Small intestine (tissue), 7 donors: ENCODE measurements around the gene ZNF302. TPM values are rescaled to one million over a fixed set of nuclear protein-coding genes. Genes with fewer than 3 reads are reported as not detected.
"Not testable (repeated sequence)": the region's sequence is repeated elsewhere in the genome, so short reads cannot be mapped to it uniquely, and the experiment has no call there.

Experiments used
- DNase-seq, 2 donors: peaks; one replicate each; pipeline versions ENCODE4 v3.0.0 to v3.0.0-alpha.2; 2013
- FAIRE-seq: peaks from 2 replicates; lab custom pipeline; 2012; peaks lifted over from hg19 to GRCh38; lab: Jason Lieb, UNC
- H3K27ac ChIP-seq, 3 donors: one replicate each; pipeline ENCODE4 v1.5.1; 2013; ENCODE audit warnings: low read length in 2 of 3, mild to moderate bottlenecking in 2 of 3, control low read depth in 1 of 3, inconsistent platforms in 1 of 3, low read depth in 1 of 3, moderate library complexity in 1 of 3
- H3K27me3 ChIP-seq, 3 donors: one replicate each; pipeline ENCODE4 v1.6.1; 2013; ENCODE audit warnings: low read length in 3 of 3, inconsistent platforms in 1 of 3; ENCODE audit not compliant: control insufficient read depth in 3 of 3, insufficient read depth in 3 of 3
- H3K36me3 ChIP-seq, 3 donors: one replicate each; pipeline ENCODE4 v1.6.1; 2013; ENCODE audit warnings: low read length in 3 of 3, inconsistent platforms in 1 of 3, low read depth in 1 of 3, mild to moderate bottlenecking in 1 of 3, moderate library complexity in 1 of 3; ENCODE audit not compliant: control insufficient read depth in 3 of 3, insufficient read depth in 2 of 3
- H3K4me1 ChIP-seq, 3 donors: one replicate each; pipeline ENCODE4 v1.6.1; 2013; ENCODE audit warnings: low read length in 2 of 3, inconsistent platforms in 1 of 3, low read depth in 1 of 3, mild to moderate bottlenecking in 1 of 3, moderate library complexity in 1 of 3; ENCODE audit not compliant: control insufficient read depth in 3 of 3, insufficient read depth in 2 of 3
- H3K4me3 ChIP-seq, 3 donors: one replicate each; pipeline ENCODE4 v1.5.1; 2013; ENCODE audit warnings: low read length in 3 of 3, control low read depth in 1 of 3, inconsistent platforms in 1 of 3, low read depth in 1 of 3, mild to moderate bottlenecking in 1 of 3, moderate library complexity in 1 of 3
- H3K9me3 ChIP-seq, 2 donors: one replicate each; pipeline ENCODE4 v1.6.1; 2013; ENCODE audit warnings: low read depth in 1 of 2, low read length in 1 of 2; ENCODE audit not compliant: control insufficient read depth in 2 of 2, insufficient read depth in 1 of 2
- WGBS, 3 donors: extraction: QIAGEN DNeasy Blood & Tissue Kit; methylation state at CpG; one replicate each; pipeline ENCODE4 v1.1.7; 2013; 5-methylcytosine and 5-hydroxymethylcytosine counted together
- polyA plus RNA-seq, 4 donors: library from polyadenylated mRNA; stranded (reverse) in 3 of 4; unstranded in 1 of 4; fragments of 200-250 nt in 3 of 4; fragments of 120-200 nt in 1 of 4; gene quantifications; one replicate each; pipeline versions ENCODE4 v1.2.1 to v1.2.3, GENCODE V29; 2013
- donor health status: healthy with polysubstance abuse.
- donor health status: control.
- donor health status: control.
- donor health status: Bipolar disorder and iron deficiency.
- donor health status: healthy.

ZNF302 gene
- polyA plus RNA-seq, 4 donors = 10.5 to 54.7 (median 15.3) TPM

DNA sequence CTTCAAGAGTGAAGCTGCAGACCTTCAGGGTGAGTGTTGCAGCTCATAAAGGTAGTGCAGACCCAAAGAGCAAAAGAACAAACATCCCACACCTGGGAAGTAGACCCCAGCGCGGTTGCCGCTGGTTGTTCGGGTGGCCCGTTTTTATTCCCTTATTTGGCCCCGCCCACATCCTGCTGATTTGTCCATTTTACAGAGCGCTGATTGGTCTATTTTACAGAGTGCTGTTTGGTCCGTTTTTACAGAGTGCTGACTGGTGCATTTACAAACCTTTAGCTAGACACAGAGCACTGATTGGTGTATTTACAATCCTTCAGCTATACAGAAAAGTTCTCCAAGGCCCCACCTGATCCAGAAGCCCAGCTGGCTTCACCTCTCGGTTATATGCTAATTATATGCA is 1.6 kb upstream of the ZNF302 start:
- FAIRE-seq (no peak), DNase-seq (no peak)
- no peak overlapping the region for H3K27ac ChIP-seq
- H3K4me1 ChIP-seq = peaks cover 4 to 27% (median 7%) of the 10 kb centered on the region in 3 donors
- no peak overlapping the region for H3K4me3 ChIP-seq
- peaks cover 0 to 8% (median 6%) of the 10 kb centered on the region in 3 donors for H3K36me3 ChIP-seq
- H3K9me3 ChIP-seq = peaks cover 0 to 29% of the 10 kb centered on the region in 2 donors
- H3K27me3 ChIP-seq = no peaks in the 10 kb centered on the region
- whole genome bisulfite sequencing, 3 donors = 91 to 96% (median 95%) methylated on average over 9 of the region's 9 CpGs

DNA sequence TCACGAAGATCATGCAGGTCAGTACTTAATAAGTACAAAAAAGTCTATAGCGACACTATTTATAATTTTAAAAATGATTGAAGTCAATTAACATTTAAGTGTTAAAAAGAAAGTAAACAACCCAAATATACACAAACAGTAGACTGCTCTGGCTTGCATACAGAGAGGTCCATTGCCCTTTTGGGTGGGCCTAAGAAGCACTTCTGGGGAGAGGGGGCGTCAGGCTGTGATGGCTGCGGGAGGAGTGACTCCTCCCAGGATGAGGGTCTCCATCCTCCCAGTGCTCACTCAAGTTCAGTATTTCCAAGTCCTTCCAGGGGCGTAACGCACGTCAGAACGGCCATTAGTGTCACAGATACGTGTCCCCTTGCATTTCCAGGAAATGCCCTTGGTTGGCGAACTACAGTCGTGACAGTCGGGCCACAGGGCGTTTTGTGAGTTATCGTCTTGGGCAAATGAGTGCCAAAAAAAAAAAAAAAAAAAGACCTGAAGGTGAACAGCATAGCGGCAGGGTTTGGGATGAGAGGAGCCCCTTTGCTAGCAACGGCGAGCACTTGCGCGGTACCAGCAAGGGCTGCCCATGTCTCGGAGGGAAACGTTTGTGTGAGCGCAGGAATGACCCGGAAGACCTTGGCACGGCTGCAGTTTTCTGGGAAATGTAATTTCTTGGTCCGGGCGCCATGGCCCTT is 637 bp upstream of the ZNF302 start, which contains the start of gene SCGB2B2:
SCGB2B2 (minus strand) TSS at position 463 of the 689 bp plus-strand sequence. CDS start 82,596 bp downstream, outside the sequence.
- H3K4me1 ChIP-seq = peaks cover 4 to 27% (median 7%) of the 10 kb centered on the region in 3 donors
- WGBS, 3 donors = 4 to 7% (median 6%) methylated on average over 26 of the region's 26 CpGs
- no peak for DNase-seq
- FAIRE-seq = no peak
- H3K9me3 ChIP-seq = peaks cover 0 to 36% of the 10 kb centered on the region in 2 donors
- peaks cover 4 to 15% (median 9%) of the 10 kb centered on the region in 3 donors for H3K36me3 ChIP-seq
- no peaks in the 10 kb centered on the region for H3K27me3 ChIP-seq
- peak within 1 kb of the TSS; percentile 85 to 97 (median 90) for H3K4me3 ChIP-seq
- H3K27ac ChIP-seq = peak within 1 kb of the TSS; percentile 95 to 100 (median 98)

GRCh38 chr19:34678085-34678412 is 571 bp downstream of the ZNF302 start:
- Histone ChIP-seq H3K27ac (peak overlapping the region; percentile 95 to 100 (median 98)), H3K27me3 (no peaks in the 10 kb centered on the region), H3K4me3 (peak overlapping the region; percentile 85 to 97 (median 90)), H3K4me1 (peaks cover 4 to 19% (median 7%) of the 10 kb centered on the region in 3 donors), H3K9me3 (peaks cover 0 to 44% of the 10 kb centered on the region in 2 donors), H3K36me3 (peaks cover 13 to 17% (median 13%) of the 10 kb centered on the region in 3 donors)
- FAIRE-seq (no peak), DNase-seq (no peak)
- 1 to 9% (median 3%) methylated on average over 20 of the region's 20 CpGs for WGBS, 3 donors

- DNase-seq = peak; percentile 36 to 62
- Histone ChIP-seq H3K9me3 (peaks cover 0 to 44% of the 10 kb centered on the region in 2 donors), H3K27me3 (no peaks in the 10 kb centered on the region), H3K36me3 (peaks cover 13 to 17% (median 13%) of the 10 kb centered on the region in 3 donors), H3K4me3 (peak overlapping the region in 2 of 3 donors; percentile 90 to 97), H3K27ac (peak overlapping the region in 1 of 3 donors; percentile 1), H3K4me1 (peaks cover 4 to 15% (median 7%) of the 10 kb centered on the region in 3 donors)
- 20 to 45% (median 33%) methylated on average over 10 of the region's 10 CpGs for WGBS, 3 donors
- no peak for FAIRE-seq
Observed at GRCh38 chr19:34678421-34678820, 943 bp downstream of the ZNF302 start.

DNA sequence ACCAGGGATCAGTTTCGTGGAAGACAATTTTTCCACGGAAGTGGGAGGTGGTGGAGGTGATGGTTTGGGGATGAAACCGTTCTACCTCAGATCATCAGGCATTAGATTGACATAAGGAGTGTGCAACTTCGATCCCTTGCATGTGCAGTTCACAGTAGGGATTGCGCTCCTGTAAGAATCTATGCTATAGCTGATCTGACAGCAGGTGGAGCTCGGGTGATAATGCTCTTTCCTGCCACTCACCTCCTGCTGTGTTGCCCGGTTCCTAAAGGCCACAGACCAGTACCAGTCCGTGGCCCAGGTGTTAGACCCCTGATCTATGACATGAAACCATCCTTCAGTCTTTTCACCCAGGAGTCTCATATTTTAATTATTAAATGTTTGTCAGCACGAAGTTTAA is 4.0 kb downstream of the ZNF302 start:
- H3K27ac ChIP-seq = no peak overlapping the region
- DNase-seq (no peak), FAIRE-seq (no peak)
- no peak overlapping the region for H3K4me3 ChIP-seq
- H3K36me3 ChIP-seq = peaks cover 13 to 17% (median 15%) of the 10 kb centered on the region in 3 donors
- WGBS, 3 donors = 96 to 99% (median 97%) methylated on average over 9 of the region's 9 CpGs
- no peaks in the 10 kb centered on the region for H3K27me3 ChIP-seq
- peaks cover 1 to 4% (median 2%) of the 10 kb centered on the region in 3 donors for H3K4me1 ChIP-seq
- peaks cover 1 to 40% of the 10 kb centered on the region in 2 donors for H3K9me3 ChIP-seq

GRCh38 chr19:34685266-34685665 is 7.8 kb downstream of the ZNF302 start:
- H3K27me3 ChIP-seq, DNase-seq: not testable (repeated sequence)
- peak; percentile 30 for FAIRE-seq

GRCh38 chr19:34686455-34686854 is 9.0 kb downstream of the ZNF302 start:
- FAIRE-seq = no peak
- no peak overlapping the region for H3K27ac ChIP-seq
- H3K27me3 ChIP-seq = no peaks in the 10 kb centered on the region
- H3K9me3 ChIP-seq = peaks cover 1 to 39% of the 10 kb centered on the region in 2 donors
- WGBS, 3 donors = 88 to 89% (median 89%) methylated on average over 5 of the region's 5 CpGs
- H3K4me1 ChIP-seq = no peaks in the 10 kb centered on the region
- peaks cover 5 to 13% (median 6%) of the 10 kb centered on the region in 3 donors for H3K36me3 ChIP-seq
- DNase-seq = no peak
- no peak overlapping the region for H3K4me3 ChIP-seq

More at GRCh38 chr19:34685266-34685665, 7.8 kb downstream of the ZNF302 start:
- H3K27ac ChIP-seq, H3K4me3 ChIP-seq, H3K4me1 ChIP-seq: not testable (repeated sequence)
- Histone ChIP-seq H3K36me3 (peaks cover 7 to 15% (median 8%) of the 10 kb centered on the region in 3 donors), H3K9me3 (peaks cover 1 to 42% of the 10 kb centered on the region in 2 donors)
- 83 to 97% (median 89%) methylated on average over 5 of the region's 5 CpGs for WGBS, 3 donors

DNA sequence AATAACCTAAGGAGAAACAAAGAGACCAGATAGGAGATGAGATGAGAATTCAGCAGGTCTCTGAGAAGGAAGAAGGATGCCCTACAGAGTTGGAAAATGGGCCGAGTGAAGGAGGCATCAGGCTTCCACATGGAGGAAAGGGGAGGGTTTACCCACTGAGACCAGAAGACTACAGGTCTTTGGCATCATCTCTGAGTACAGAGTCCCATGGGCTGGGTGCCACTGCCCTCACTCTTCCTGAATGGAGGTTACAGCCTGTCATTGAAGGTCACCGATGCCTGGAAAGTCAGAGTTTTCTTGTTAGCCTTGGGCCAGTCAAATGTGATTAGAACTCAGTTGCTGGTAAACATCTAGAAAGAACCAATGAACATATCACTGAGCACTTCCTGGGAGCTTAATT is 9.9 kb downstream of the ZNF302 start:
- H3K4me1 ChIP-seq = no peaks in the 10 kb centered on the region
- H3K9me3 ChIP-seq = peaks cover 1 to 33% of the 10 kb centered on the region in 2 donors
- H3K27ac ChIP-seq = no peak overlapping the region
- DNase-seq = no peak
- H3K4me3 ChIP-seq = no peak overlapping the region
- peaks cover 0 to 8% (median 4%) of the 10 kb centered on the region in 3 donors for H3K36me3 ChIP-seq
- 61 to 89% (median 80%) methylated on average over 2 of the region's 2 CpGs for WGBS, 3 donors
- no peaks in the 10 kb centered on the region for H3K27me3 ChIP-seq
- no peak for FAIRE-seq
